HG02642 (cell line): ENCODE results near the gene ABI3BP.

ENCODE experiments used
- ATAC-seq: cut with Tn5 transposase; IDR thresholded peaks from one replicate; pipeline ENCODE4 v1.9.1; 2021; ENCODE audit warnings: mild to moderate bottlenecking; ENCODE audit not compliant: unreplicated experiment, poor library complexity

Gene ABI3BP

GRCh38 chr3:100708989-100709841, 284.0 kb downstream of the ABI3BP start, which contains the start of gene TFG:
TFG (plus strand) TSS chr3:100709494; CDS start chr3:100713686, 4,192 bp downstream.
- ATAC-seq: peak; percentile 96

GRCh38 chr3:100708644-100708988, 284.6 kb downstream of the ABI3BP start:
- no peak for ATAC-seq

GRCh38 chr3:100706365-100706764, 286.9 kb downstream of the ABI3BP start:
- no peak for ATAC-seq

GRCh38 chr3:100703865-100704264, 289.4 kb downstream of the ABI3BP start:
- no peak for ATAC-seq

GRCh38 chr3:100702980-100703345, 290.3 kb downstream of the ABI3BP start:
- ATAC-seq: no peak

- no peak for ATAC-seq
These were observed 290.9 kb downstream of the ABI3BP start for GRCh38 chr3:100702082-100702979.

- no peak for ATAC-seq
These were observed 292.5 kb downstream of the ABI3BP start for GRCh38 chr3:100700708-100701107.
